ENCODE measurements around the gene TSACC. TPM values are rescaled to one million over a fixed set of nuclear protein-coding genes. Genes with fewer than 3 reads are reported as not detected.

The TSACC gene
- total RNA-seq, 1 donor from 2014 or later = not detected

DNA sequence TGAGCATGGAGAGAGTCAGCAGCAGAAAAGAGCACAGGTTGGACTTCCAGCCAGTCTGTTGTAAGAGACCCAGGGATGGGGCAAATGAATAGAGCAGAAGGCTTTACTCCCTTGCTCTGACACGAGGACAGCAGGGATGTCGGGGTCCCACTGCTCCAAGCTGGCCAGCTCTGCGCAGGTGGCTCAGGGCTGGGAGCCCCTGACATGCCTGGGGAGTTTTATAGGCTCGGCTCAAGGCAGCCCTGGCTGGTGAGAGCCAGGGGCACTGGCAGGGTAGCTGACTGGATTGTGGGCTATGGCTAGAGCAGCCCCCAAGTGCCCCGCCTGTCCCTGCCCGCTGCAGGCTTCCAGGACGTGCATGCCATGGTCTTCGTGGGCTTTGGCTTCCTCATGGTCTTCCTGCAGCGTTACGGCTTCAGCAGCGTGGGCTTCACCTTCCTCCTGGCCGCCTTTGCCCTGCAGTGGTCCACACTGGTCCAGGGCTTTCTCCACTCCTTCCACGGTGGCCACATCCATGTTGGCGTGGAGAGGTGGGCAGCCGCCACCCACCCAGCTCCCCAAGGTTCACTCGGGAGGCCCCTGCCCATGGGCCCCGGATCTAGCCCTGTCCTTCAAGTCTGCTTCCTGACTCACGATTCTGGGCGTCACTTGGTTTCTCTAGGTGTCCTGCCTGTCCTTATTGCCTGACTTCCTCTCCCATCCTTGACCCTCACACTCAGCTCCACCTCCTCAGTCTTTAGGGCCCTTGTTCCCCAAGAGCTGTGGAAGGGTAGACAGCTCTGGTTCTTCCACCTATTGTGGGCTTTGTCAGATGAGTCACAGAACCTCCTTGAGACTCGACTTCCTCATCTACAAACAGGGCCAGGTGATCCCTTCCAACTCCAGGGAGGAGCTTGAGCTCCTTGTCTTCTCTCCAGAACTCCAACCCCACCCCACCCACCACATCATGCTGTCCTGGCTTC lies 38.9 kb downstream of the TSACC start:
- DNase-seq = no peak

DNA sequence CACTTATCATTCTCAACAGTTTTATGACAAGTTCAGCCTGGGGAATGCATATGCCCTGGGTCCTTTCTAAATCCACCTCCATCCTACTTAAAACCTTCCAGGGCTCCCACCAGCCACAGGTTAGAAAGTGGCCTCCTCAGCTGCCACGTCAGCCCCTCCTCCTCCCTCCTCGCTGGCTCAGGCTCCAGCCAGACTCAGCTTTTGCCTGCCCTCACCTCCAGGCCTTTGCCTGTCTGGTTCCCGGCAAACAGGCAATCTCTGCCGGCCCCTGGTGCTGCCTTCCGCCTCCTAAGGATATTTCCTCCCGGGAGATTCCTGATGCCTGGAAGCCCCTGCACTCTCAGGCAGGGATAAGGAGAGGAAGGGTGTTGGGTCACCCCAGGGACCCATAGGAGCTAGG lies 40.2 kb downstream of the TSACC start:
- DNase-seq = no peak

DNA sequence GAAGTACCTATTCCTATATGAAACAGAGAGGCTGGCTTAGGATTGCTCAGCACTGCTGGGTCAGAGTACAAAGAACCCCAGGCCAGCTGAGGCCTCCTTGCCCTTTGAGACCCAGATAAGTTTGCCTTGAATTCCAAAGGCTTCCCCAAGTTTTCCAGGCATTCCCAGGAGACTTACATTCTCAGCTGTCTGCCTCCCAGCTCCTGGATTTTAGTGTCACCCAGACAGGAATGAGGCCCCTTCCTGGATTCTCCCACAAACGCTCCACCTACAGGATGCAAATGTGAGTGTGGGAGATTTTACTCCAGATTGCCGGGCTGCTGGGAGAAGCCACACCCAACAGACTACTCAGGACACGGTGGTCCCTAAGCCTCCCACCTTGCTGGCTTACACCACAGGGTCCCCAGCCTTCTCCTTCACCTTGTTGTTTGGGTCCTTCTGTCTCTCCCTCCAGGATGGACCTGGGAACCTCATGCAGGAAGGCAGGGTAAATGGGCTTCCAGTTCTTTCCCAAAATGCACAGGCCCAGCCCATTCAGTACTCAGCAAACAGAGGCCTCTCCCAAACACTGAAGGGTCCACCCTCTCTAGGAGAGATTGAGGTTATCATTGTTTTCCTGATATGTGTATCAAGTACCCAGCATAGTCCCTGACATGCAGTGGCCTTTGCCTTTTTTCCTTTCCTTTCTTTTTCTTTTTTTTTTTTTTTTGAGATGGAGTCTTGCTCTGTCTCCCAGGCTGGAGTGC lies 41.3 kb downstream of the TSACC start:
- no peak for DNase-seq

DNA sequence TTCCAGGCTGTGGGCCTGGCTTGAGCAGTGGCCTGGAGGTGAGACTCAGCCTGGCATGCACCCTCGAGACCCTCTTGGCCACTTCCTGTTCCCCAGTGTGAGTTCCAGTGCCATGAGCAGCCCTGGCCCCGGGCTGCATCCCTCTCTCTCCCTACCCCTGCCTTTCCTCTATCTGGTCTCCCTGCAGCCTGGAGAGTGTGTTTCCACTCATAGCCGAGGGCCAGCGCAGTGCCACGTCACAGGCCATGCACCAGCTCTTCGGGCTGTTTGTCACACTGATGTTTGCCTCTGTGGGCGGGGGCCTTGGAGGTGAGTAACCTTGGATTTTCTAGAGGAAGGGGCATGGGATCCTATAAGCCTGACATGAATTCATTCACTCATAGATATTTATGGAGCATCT lies 44.2 kb downstream of the TSACC start:
- no peak for DNase-seq

DNA sequence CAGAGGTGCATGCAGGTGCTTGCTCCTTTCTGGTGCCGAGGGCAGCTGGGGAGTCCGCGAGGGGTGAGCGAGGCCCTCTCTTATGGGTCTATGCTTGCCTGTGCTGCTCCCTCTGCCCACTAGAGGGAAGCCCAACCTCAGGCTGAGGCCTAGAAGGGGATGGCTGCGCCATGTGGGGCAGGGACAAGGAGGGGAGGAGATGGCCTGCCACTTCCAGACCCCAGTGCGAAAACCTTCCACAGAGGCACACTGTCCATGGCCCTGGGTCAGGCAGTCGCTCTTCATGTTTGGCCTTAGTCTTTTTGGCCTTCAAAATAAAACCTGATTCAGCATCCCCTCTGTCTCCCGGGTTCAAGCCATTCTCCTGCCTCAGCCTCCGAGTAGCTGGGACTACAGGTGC lies 44.7 kb downstream of the TSACC start:
- DNase-seq = peak; percentile 59

DNA sequence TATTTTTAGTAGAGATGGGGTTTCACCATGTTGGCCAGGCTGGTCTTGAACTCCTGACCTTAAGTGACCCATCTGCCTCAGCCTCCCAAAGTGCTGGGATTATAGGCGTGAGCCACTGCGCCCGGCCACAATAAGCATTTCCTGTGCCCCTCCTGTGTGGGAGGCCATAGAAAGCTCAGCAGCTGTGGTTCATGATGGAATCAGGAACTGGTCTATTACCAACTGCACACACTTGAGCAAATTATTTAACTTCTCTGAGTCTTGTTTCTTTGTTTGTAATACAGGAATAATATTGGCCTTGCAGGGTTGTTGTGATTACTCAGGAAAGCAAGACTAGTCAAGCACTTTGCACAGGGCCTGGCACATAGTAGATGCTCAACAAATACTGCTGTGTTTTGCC lies 45.7 kb downstream of the TSACC start:
- no peak for DNase-seq

DNA sequence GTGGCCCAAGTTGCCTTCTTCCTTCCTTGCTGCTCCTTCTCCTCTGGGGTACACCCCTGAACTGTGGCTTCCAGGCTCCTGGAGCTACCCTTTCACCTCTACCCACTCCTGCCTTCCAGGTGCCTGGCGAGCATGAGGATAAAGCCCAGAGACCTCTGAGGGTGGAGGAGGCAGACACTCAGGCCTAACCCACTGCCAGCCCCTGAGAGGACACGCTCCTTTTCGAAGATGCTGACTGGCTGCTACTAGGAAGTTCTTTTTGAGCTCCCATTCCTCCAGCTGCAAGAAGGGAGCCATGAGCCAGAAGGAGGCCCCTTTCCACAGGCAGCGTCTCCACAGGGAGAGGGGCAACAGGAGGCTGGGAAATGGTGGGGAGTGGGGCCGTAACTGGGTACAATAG lies 46.3 kb downstream of the TSACC start:
- no peak for DNase-seq

DNA sequence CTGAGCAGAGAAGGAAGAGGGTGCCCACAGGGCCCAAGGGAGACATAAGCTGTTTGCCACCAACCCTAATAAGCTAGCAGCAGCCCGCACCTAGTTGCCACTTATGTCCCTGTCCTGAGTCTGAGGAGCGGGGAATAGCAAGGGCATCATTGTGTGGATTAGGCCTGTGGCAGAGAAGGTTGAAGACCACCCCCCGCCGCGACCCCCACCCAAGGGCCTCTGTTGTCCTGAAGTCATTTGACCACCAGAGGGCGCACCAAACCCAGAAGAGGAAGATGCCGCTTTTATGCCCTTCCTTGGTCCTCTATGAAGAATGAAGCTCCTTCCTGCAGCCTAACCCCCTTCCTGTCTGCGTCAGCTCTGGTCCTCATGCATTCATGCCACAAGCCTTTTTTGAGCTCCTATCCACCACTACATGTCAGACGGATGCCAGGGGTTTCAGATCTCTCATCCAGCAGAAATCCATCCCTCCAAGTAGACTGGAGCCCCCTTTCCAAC lies 47.3 kb downstream of the TSACC start:
- DNase-seq = peak; percentile 47

DNA sequence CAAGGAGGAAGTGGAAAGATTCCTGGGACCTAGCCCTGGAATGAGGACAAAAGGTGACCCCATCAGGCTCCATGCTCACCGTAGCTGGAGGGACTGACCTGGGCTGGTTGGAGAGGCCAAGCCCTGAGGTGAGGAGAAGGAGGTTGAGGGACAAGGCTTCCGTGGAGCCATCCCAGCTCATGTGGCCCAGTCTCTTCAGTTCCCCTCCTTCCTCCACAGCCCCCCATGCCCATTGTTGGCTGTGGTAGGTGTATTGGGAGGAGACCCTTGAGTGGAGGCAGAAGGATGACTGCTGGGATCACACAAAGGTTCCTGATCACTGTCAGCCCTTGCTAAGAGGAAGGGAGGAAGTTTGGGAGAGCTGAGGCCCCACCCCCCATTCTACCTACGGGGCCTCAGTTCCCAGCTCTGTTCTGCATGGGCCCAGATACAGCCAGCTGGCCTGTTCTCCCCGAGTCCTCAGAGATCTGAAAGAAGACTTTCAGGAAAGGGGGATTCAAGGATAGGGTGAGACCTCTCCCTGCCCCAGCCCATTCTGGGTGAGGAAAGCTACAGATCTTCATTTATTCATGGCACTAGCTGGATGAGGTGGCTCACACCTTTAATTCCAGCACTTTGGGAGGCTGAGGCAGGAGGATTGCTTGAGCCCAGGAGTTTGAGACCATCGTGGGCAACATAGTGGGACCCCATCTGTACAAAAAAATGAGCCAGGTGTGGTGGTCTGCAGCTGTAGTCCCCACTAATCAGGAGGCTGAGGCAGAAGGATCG lies 48.0 kb downstream of the TSACC start:
- DNase-seq = no peak

DNA sequence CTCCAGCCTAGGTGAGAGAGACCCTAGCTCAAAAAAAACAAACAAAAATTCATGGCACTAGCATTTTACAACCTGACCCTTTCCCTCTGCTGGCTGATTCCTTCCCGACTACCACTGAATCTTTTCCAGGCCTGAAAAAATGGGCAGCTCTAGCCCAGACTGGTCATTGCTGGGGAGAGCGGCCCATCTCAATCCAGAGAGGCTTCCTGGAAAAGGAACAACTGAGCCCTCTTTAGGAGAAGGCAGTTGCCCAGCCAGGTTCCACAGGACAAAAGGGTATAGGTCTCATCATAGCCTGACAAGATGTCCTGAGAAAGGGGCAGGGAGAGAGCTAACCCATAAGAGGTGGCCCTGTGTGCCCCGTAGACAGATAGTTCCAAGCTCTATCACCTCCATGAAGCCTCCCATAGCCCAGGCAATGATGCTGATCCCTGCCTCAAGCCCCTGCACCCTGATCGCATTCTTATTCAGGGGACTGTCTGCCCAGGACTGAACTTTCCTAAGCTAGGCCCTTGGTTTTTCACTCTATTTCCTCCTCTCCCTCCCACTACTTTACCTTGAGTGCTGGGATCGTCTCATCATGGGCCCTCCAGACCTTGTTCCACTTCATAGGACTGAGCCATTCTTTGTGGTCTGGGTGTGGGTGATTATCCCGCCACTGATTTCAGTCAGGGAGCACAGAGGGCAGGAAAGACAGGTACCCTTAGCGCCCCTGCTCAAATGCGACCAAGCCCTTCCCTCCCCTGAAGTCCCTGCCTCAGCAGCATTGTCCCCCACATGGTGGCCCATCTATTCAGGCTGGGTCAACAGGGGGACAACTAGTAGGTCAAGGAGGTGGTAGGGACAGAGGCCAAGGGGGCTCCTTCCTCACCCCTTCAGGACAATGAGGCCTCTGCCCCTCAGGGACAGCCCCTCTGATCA lies 48.9 kb downstream of the TSACC start:
- no peak for DNase-seq

DNA sequence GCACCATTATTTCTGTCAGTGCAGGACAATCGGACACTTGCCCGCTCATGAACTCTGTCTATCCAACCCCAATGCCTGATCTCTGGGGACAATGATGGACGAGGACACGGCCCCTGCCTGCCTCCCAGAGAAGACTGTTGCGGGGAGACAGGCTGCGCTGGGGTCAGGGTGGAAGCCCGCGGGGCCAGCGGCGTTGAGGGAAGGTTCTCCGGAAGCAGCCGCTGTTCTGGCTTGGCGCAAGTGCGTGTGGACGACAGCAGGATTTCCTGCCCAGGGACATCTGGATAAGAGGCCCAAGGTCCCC lies 49.5 kb downstream of the TSACC start:
- DNase-seq = no peak

DNA sequence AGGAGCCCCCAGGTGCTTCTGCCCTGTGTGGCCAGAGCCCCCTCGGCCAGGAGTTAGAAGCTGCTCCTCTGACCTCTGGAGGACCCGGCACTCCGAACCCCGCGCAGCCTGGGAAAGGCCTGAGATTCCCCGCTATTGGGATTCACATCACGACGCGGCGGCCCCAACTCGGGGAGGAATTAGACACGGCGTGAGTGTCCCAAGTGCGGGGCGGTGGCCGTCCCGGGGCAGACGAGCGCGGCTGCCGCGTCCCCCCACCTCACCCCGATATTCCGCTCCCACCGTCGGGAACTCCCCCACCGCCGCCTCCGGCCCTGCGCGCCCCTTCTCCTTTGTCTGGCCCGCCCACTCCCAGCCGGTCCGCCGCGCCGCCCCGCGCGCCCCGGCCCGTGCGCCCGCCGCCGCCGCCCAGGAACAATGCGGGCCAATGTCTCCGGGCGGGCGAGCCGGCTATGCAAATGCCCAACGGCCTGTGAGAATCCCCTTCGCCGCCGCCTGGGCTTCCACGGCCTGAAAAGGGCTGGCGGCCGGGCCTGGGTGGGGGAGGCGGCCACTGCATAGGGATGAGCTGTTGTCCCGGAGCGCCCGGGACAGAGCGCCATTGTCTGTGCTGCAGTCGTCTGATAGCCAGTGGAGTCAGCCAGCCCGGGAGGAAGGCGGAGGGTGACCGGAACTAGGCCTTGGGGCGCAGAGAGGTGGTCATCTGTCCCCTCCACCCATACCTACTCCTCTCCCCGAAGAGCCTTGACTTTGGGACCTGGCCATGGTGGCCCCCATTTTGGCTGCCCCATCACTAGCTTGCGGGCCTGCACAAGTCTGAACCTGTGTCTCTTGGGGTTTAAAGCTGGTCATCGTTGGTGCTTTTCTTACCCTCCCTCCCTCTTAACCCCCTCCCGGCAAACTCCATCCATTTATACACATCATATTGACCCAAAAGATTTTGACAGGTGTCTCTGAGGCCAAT lies 50.1 kb downstream of the TSACC start:
- DNase-seq = peak; percentile 87

DNA sequence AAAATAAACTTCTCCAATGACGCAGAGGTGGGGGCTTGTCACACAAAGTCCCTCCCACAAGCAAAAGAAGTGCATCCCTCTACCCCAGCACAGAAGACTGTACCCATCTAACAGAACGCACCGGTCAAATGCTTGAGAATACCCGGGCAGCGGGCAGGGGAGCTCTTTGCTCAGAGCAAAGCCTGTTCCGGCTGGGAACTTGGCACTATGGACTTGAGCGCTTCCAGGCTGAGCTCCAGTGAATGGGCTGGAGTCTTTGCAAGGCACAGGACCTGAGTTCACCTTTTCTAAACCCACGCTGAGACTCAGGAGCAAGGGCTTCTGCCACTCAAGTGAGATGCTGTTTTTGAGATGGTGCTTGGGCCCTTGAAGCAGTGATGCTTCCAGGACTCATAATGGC lies 51.0 kb downstream of the TSACC start:
- no peak for DNase-seq

DNA sequence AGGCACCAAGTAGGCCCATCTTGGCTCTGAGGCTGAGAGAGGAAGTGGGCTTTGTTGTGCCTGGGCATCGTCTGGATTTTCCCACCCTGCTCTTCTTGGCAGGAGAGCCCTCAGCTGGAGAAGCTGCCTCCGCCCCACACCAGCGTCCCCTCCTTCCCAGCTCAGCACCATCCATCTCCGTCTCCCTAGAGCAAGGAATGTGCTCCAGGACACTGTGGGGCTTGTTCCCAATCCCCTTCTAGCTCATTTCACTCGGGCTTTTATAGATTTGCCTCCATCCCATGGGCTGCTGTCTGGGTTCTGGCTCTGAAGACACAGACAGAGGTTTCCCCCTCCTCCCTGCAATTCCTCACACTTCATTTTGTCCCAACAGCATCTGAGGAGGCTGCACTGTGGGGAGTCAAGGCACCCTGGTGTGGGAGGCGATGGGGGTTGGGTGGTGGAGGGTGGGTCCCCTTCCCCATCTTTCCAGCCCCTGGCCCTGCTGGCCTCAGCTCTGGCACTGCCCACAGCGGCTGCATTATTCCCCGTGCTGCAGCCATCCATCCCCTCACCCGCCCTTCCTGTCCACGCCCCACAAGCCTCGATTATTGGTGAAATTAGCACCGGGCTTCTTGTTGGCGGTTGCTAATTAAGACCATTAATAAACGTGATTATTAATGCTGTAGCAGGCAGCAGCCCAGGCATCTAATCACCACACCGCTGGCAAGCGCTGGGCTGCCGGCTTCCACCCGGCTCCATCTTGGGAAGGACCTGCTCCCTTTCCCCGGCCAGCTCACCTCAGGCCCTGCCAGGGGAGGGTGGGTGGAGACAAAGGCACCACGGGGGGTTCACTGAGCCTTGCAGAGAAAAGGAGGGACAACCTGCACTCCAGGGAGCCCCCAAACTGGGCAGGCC lies 52.4 kb downstream of the TSACC start:
- no peak for DNase-seq

DNA sequence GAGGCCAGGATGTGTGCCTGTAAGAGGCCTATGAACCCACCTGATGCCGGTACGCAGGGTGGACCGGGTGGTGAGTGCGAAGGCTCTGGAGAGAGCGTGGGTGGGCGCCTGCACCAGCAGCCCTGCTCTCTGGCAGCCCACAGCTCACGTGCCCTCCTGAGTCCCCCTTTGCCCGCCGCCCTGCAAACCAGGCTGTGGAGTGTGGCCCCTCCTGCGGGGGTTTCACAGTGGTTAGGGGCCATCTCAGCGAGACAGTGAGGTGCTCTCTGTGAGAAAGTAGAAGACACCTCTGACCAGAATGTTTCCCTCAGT lies 53.0 kb downstream of the TSACC start:
- no peak for DNase-seq

DNA sequence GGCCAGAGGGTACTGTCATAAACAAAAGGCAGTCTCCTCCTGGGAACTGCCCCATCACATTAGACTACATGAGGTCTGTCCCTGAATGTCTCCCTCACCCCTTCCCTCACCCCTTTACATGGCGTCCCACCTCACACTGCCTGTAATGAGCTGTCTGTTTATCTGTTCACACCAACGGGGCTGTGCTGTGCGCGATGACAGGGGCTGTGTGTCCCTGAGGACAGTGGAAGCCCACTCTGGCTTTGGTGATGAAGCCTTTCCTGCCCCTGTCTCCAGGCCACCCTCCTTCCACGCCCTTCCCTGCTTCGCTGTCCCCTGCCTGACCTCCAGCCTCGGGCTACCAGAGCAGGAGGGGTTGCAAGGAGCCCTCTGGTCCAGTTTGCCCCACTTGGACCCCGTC lies 53.4 kb downstream of the TSACC start:
- DNase-seq = no peak

DNA sequence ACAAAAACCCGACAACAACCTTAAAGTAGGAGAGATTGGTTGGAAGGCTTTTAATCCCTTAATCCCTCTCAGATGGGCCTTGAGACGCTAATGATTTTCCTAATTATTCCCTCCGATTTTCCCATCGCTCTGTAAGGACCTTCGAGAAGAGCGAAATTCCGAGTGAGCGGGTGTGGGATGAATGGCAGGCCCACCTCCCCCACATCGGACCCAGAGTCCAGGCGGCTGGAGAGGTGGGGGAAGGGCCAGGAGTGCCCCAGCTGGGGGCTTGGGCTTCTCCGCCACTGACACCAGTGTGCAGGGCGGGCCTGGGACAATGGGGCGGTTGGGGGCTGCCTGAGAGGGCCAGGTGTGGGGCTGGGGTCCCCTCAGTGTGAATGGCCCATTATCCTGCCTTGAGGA lies 54.1 kb downstream of the TSACC start:
- DNase-seq = no peak

DNA sequence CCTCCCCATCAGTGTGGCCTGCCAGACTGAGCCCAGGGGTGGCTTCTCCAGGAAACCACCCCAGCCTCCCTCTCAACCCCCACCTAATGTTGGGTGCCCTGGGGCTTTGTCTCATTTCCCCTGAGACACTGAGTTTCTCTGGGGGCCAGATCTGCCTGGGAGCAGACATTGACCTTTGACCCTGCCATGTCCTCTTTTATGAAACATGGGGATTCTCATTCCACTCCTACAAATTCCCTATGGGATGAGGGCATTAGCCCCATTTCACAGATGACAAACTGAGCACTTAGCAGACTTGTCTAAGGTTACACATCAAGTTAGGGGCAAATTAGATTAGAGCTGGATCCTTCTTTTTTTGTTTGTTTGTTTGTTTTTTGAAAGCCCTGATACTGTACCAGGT lies 54.8 kb downstream of the TSACC start:
- no peak for DNase-seq

DNA sequence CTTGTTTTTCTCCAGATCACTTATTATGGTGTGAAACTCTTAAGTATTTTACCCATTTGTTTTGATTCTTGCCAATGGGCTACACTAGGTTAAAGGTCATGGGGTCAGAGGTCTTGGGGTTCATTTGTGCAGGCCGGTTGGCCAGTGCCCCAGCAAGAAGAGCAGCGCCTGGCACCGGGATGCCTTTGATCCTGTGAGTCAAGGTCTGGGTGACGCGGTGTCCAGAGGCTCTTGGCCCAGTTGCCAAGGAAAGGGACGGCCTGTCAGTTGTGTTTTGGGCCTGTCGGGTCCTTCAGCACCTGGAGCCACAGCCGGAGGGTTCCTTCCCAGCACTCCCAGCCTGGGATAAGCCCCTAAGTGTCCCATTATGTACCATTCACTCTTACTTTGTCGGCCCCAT lies 55.8 kb downstream of the TSACC start:
- no peak for DNase-seq

Measured in occipital lobe (tissue), 2 donors.